ENCODE data around the gene CD40.

Gene CD40

DNA sequence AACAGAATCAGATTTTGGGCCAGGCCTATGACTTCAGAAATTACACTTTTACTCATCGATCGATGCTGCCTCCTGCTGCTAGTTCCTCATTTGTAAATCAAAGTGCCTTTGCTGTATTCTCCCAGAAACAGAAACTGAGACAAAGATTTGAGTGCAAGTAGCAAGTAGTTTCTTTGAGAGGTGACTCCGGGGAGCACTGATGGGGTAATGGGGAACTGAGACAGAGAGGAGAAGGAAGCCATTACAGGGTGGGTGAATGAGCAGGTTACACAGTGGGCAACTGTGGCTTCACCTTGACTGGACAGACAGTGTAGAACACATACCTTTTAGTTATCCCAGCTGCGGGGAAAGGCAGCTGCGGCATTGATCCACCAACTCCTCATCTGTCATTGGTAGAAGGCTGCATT is 9.7 kb upstream of the CD40 start:
- peak overlapping the region; percentile 58 for H3K4me3 Mint-ChIP-seq
- DNase-seq (ENCODE audit: low spot score in 2 of 2) = peak; percentile 28 to 67
- ATAC-seq (ENCODE audit: low read depth) = peak; percentile 87

GRCh38 chr20:46108976-46109375 is 9.1 kb upstream of the CD40 start:
- Mint-ChIP-seq H3K4me3 (no peak overlapping the region), H3K27me3 (no peaks in the 10 kb centered on the region), H3K4me1 (peaks cover 36% of the 10 kb centered on the region), H3K9me3 (no peaks in the 10 kb centered on the region), H3K36me3 (no peaks in the 10 kb centered on the region), H3K27ac (peak overlapping the region; percentile 90)
- no peak for DNase-seq (ENCODE audit: low spot score in 2 of 2)
- ATAC-seq (ENCODE audit: low read depth) = no peak

More for the DNA sequence above, 9.7 kb upstream of the CD40 start:
- Mint-ChIP-seq H3K36me3 (no peaks in the 10 kb centered on the region), H3K27me3 (no peaks in the 10 kb centered on the region), H3K9me3 (no peaks in the 10 kb centered on the region), H3K27ac (peak overlapping the region; percentile 90), H3K4me1 (peaks cover 31% of the 10 kb centered on the region)

GRCh38 chr20:46111028-46111835 is 6.9 kb upstream of the CD40 start:
- ATAC-seq (ENCODE audit: low read depth) (peak; percentile 76), DNase-seq (ENCODE audit: low spot score in 2 of 2) (peak; percentile 33 to 56)
- no peaks in the 10 kb centered on the region for H3K27me3 Mint-ChIP-seq
- H3K4me3 Mint-ChIP-seq = peak overlapping the region; percentile 46
- H3K4me1 Mint-ChIP-seq = peaks cover 45% of the 10 kb centered on the region
- no peaks in the 10 kb centered on the region for H3K9me3 Mint-ChIP-seq
- no peaks in the 10 kb centered on the region for H3K36me3 Mint-ChIP-seq
- peak overlapping the region; percentile 91 for H3K27ac Mint-ChIP-seq

GRCh38 chr20:46111836-46112212 is 6.3 kb upstream of the CD40 start:
- DNase-seq (ENCODE audit: low spot score in 2 of 2) = no peak
- peak overlapping the region; percentile 46 for H3K4me3 Mint-ChIP-seq
- peaks cover 45% of the 10 kb centered on the region for H3K4me1 Mint-ChIP-seq
- H3K36me3 Mint-ChIP-seq = no peaks in the 10 kb centered on the region
- ATAC-seq (ENCODE audit: low read depth) = no peak
- H3K27ac Mint-ChIP-seq = peak overlapping the region; percentile 91
- no peaks in the 10 kb centered on the region for H3K27me3 Mint-ChIP-seq
- no peaks in the 10 kb centered on the region for H3K9me3 Mint-ChIP-seq

DNA sequence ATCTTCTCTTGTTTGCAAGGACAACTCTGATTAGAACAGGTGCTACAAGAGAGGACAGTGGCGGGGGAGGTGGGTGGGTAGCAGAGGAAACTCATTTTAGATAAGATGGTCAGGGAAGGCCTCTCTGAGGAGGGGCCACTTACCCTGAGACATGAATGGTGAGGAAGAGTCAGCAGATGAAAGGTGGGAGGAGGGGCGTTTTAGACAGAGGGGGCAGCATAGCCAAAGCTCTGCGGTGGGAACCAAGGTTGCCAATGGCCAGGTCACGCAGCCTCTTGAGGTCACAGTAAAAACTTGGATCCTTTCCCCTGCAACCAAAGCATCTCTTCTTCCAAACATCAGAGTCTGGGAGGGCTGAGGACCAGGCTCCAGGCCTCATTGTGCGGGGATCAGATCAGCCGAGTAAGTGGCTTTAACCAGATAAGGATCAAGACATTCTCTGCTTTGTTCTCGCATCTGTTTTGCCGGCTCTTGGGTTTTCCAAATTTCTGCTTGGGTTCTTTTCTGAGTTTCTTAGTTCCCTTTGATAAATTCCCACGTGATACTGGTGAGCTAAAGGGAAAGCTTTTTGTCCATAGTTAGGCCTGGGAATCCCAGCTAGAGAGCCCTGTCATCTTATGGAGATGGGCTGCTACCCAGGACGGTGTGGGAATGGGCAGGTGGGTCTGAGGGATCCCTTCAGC is 5.5 kb upstream of the CD40 start:
- Mint-ChIP-seq H3K36me3 (no peaks in the 10 kb centered on the region), H3K4me3 (no peak overlapping the region), H3K9me3 (no peaks in the 10 kb centered on the region), H3K27ac (no peak overlapping the region), H3K4me1 (peaks cover 41% of the 10 kb centered on the region), H3K27me3 (no peaks in the 10 kb centered on the region)
- ATAC-seq (ENCODE audit: low read depth) (no peak), DNase-seq (ENCODE audit: low spot score in 2 of 2) (no peak)

GRCh38 chr20:46113113-46113470 is 5.0 kb upstream of the CD40 start:
- peaks cover under 1% of the 10 kb centered on the region for H3K36me3 Mint-ChIP-seq
- no peak overlapping the region for H3K27ac Mint-ChIP-seq
- ATAC-seq (ENCODE audit: low read depth) = no peak
- no peaks in the 10 kb centered on the region for H3K9me3 Mint-ChIP-seq
- H3K27me3 Mint-ChIP-seq = no peaks in the 10 kb centered on the region
- H3K4me3 Mint-ChIP-seq = no peak overlapping the region
- DNase-seq (ENCODE audit: low spot score in 2 of 2) = no peak
- peaks cover 39% of the 10 kb centered on the region for H3K4me1 Mint-ChIP-seq

DNA sequence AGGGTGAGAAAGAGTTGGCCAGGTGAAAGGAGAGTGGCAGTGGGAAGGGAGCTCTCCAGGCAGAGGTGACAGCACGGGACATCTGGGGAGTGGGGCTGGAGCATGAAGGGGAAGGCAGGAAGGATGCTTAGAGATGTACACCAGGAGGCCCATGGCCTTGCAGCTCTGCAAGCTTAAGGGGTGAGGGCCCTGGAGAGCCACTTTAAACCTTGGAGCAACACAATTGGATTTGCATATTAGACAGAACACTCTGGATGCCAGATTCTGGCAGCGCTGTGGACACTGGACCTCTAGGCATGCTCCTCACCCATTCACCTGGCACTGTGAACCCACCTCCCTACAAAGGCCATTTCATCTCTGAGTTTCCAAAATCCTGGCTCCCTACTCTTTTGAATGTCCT is 3.7 kb upstream of the CD40 start:
- DNase-seq (ENCODE audit: low spot score in 2 of 2) = no peak
- Mint-ChIP-seq H3K9me3 (no peaks in the 10 kb centered on the region), H3K4me3 (no peak overlapping the region), H3K27ac (no peak overlapping the region), H3K4me1 (peaks cover 33% of the 10 kb centered on the region), H3K27me3 (no peaks in the 10 kb centered on the region), H3K36me3 (peaks cover 3% of the 10 kb centered on the region)
- no peak for ATAC-seq (ENCODE audit: low read depth)

DNA sequence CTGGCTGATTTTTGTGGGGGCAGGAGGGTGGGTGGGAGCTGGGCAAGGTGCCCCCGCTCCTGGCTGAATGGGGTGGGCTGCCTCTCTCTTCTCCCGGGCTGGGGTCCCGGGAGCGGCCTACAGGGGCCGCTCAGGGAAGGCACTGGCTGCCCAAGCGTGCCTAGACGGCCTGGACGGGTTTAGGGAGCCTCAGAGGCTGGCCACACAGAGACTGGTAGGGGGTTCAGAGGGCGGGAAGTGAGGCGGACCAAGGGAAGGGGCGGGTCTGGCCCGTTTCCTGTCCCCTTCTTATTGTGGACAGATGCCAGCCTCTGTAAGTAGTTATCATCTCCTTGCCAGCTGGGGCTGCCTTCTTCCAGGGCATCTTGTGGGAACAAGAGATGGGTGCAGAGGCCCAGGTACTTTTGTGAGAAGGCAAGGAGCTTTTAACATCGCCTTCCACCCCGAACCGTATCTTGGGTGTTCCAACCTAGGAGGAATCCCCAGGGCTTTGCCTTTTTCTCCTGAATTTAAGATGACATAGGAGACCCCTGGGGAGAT is 437 bp downstream of the CD40 start:
- Mint-ChIP-seq H3K9me3 (no peaks in the 10 kb centered on the region), H3K4me1 (peaks cover 39% of the 10 kb centered on the region), H3K27me3 (no peaks in the 10 kb centered on the region), H3K36me3 (peaks cover 18% of the 10 kb centered on the region), H3K4me3 (peak overlapping the region; percentile 100), H3K27ac (peak overlapping the region; percentile 99)
- ATAC-seq (ENCODE audit: low read depth) (peak; percentile 39), DNase-seq (ENCODE audit: low spot score in 2 of 2) (peak; percentile 48 to 61)

GRCh38 chr20:46119028-46119546 is 973 bp downstream of the CD40 start:
- DNase-seq (ENCODE audit: low spot score in 2 of 2) (peak in 1 of 2 donors; percentile 67), ATAC-seq (ENCODE audit: low read depth) (peak; percentile 73)
- Mint-ChIP-seq H3K4me3 (peak overlapping the region; percentile 100), H3K4me1 (peaks cover 38% of the 10 kb centered on the region), H3K27me3 (no peaks in the 10 kb centered on the region), H3K36me3 (peaks cover 22% of the 10 kb centered on the region), H3K27ac (peak overlapping the region; percentile 99), H3K9me3 (no peaks in the 10 kb centered on the region)

DNA sequence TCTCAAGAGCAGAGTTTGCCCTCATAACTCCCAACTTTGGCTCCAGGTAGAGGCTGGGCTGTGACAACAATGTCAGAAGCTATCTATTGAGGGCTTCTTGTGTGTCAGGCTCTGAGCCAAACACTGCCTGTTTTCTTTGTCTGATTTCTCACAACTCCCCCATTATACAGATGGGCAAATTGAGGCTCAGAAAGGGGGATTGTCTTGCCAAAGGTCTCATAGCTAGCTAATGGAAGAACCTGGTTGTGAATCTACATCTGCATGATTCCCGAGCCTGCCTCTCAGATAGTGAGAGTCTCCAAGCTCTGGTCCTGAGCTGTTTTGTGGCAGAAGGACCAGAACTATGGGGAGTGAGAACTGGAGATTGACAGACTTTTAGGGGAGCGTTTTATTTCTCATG is 1.4 kb downstream of the CD40 start:
- DNase-seq (ENCODE audit: low spot score in 2 of 2) (no peak), ATAC-seq (ENCODE audit: low read depth) (no peak)
- peaks cover 25% of the 10 kb centered on the region for H3K36me3 Mint-ChIP-seq
- peak overlapping the region; percentile 99 for H3K27ac Mint-ChIP-seq
- no peaks in the 10 kb centered on the region for H3K27me3 Mint-ChIP-seq
- peak overlapping the region; percentile 100 for H3K4me3 Mint-ChIP-seq
- peaks cover 37% of the 10 kb centered on the region for H3K4me1 Mint-ChIP-seq
- H3K9me3 Mint-ChIP-seq = no peaks in the 10 kb centered on the region

- peak overlapping the region; percentile 100 for H3K4me3 Mint-ChIP-seq
- peaks cover 34% of the 10 kb centered on the region for H3K4me1 Mint-ChIP-seq
- peak overlapping the region; percentile 99 for H3K27ac Mint-ChIP-seq
- no peaks in the 10 kb centered on the region for H3K27me3 Mint-ChIP-seq
- no peak for ATAC-seq (ENCODE audit: low read depth)
- no peaks in the 10 kb centered on the region for H3K9me3 Mint-ChIP-seq
- DNase-seq (ENCODE audit: low spot score in 2 of 2) = no peak
- peaks cover 25% of the 10 kb centered on the region for H3K36me3 Mint-ChIP-seq
Measured at GRCh38 chr20:46120136-46120535, 2.0 kb downstream of the CD40 start.

DNA sequence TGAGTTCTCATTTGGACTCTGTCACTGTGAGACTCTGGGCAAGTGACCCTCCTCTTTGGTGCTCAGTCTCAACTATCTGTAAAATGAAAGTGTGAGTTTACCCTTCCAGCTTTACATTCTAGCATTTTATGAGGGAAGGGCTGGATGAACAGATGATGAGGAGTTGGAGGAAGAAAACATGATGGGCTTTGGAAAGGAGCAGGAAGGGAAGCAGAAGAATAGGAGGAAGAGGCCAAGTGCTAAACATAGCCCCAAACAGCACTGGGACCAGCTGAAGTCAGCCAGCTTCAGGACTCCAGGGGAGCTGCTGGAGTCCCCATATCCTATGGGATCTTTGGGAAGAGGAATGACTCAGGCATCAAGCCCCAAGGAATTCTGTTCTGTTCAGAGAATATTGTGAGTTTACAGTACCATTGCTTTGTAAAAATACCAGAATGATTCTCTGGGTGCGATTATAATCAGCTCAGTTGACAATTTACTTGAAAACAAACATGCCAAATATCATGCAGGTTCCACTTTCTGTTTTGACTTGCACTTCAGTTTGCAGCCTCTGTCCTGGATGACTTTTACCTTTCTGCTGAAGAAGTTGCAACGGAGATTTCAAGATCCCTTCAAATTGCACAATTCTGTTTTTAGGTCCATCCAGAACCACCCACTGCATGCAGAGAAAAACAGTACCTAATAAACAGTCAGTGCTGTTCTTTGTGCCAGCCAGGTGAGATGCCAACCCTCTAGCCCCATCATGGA is 3.2 kb downstream of the CD40 start:
- no peak for DNase-seq (ENCODE audit: low spot score in 2 of 2)
- H3K9me3 Mint-ChIP-seq = no peaks in the 10 kb centered on the region
- peak overlapping the region; percentile 99 for H3K27ac Mint-ChIP-seq
- no peak for ATAC-seq (ENCODE audit: low read depth)
- H3K27me3 Mint-ChIP-seq = no peaks in the 10 kb centered on the region
- H3K4me3 Mint-ChIP-seq = peak overlapping the region; percentile 100
- peaks cover 38% of the 10 kb centered on the region for H3K4me1 Mint-ChIP-seq
- peaks cover 32% of the 10 kb centered on the region for H3K36me3 Mint-ChIP-seq

GRCh38 chr20:46122071-46122470 is 4.0 kb downstream of the CD40 start:
- H3K36me3 Mint-ChIP-seq = peaks cover 37% of the 10 kb centered on the region
- no peaks in the 10 kb centered on the region for H3K9me3 Mint-ChIP-seq
- peak overlapping the region; percentile 100 for H3K4me3 Mint-ChIP-seq
- no peak for ATAC-seq (ENCODE audit: low read depth)
- no peak for DNase-seq (ENCODE audit: low spot score in 2 of 2)
- H3K27me3 Mint-ChIP-seq = no peaks in the 10 kb centered on the region
- H3K4me1 Mint-ChIP-seq = peaks cover 43% of the 10 kb centered on the region
- peak overlapping the region; percentile 20 for H3K27ac Mint-ChIP-seq
